DMS53 (cell line): ENCODE results near the gene SPEM3.
"Not testable (repeated sequence)": the region's sequence is repeated elsewhere in the genome, so short reads cannot be mapped to it uniquely, and the experiment has no call there.

Experiments
- DNase-seq: peaks from one replicate; lab custom pipeline; 2025; lab: John Stamatoyannopoulos, UW

Gene SPEM3

DNA sequence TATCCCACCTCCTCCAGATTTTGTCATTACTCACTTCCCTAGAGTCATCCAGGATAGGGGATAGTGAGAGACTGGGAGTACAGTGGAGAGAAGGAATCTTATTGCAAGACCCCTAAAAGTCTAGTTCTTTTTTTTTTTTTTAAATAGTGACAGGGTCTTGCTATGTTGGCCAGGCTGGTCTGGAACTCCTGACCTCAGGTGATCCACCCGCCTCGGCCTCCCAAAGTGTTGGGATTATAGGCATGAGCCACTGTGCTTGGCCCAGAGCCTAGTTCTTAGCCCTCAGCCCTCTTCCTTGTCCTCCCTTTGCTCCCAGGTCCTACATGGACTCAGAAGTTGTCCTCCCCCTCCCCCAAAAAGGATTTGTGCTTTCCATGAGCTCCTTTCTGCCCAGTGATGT is 13.5 kb downstream of the SPEM3 start:
- no peak for DNase-seq

DNA sequence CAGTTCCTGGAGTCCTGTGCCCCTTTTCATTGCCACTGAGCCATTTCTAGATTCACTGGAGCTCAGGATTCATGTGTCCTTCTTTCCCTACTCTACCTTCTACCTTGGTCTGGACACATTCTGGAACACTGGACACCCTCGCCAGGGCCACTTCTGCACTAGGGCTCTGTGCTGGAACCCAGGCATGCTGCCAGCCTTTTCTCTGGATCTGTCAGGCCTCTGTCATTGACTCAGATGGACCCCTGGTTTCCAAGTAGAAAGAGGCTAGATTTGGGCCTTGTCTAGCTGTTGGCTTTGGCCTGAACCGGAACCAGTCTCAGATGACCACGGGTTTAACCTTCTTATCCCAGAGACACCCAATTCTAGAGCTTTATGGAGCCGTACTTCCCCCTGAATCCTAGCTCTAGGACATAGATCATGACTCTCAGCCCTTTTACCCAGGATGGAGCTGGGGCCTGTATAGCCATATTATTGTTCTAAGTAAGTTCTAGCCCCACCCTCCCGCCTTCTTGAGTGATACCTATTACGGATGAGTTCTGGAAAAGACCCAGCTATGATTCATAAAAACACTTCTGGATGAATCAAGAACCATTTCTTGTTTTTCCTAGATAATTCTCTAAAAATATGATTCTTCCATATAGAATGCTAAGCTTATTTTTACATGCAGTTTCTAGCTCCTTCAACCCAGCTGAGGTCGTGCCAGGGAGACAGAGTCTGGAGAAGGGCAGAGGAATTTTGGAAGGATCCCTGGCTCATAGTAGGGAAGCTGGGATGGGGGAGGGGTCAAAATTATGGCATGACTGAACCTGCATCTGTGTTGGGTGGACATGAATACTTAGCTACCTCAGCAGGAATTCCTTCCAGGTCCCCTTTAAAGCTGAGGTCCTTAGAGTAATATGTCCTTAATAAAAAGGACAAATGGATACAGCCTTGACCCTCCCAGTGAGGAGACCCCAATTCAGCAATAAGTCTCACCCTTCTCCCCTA is 15.1 kb downstream of the SPEM3 start:
- DNase-seq = no peak

DNA sequence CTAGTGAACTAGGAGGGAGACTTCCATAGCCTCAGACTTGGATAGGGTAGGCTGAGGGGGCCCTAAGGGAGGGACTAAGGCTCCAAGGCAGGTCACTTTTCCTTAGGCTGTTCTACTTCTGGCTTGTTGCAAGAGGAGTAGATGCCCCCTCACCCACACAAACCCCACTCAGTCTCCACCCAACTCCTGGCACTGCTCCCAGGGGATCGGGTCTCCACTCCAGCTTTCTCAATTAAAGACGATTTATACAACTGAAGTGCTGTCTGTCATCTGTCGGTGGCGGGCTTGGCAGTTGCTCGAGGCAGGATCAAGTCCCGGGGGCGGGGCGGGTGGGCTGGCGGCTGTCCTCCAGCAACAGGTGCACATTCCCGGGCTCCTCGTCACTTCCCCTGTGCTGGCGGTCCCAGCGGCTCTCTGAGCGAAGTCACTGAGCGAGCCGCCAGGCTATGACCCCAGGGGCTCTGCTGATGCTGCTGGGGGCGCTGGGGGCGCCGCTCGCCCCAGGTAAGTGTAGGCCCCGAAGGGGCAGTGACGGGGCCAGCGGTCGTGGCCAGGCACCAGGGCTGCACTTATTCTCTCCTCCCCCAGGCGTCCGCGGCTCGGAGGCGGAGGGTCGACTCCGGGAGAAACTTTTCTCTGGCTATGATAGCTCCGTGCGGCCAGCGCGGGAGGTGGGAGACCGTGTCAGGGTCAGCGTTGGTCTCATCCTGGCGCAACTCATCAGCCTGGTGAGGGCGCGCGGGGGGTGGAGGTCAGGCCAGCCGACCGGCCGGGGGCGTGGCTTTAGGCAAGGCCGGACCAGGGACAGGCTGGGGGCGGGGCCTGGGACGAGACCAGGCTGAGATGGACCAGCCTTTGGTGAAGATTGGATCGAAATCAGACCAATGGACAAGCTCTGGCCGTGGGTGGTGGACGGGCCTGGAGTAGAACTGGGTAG is 16.3 kb downstream of the SPEM3 start, which contains the start of gene CHRNB1:
Gene CHRNB1 (plus strand): TSS at position 380 of the 937 bp plus-strand sequence. CDS start 67 bp downstream, at position 447.
- peak; percentile 92 for DNase-seq

DNA sequence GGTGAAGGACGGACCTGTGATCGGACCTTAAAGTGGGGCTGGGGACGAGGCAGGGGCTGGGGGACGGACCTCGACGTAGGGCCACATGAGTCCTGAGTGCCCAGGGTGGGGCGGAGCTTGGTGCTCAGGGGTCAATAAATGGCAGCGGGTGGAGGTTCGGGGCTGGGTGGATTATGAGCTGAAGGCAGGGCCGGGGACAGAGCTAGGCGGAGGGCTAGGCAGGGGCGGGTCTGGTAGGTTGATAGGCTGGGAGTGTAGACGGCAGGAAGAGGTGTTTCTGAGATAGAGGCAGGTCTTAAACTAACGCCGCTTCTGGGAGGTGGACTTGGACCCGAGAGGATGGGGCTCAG is 16.9 kb downstream of the SPEM3 start:
- DNase-seq = peak; percentile 92

DNA sequence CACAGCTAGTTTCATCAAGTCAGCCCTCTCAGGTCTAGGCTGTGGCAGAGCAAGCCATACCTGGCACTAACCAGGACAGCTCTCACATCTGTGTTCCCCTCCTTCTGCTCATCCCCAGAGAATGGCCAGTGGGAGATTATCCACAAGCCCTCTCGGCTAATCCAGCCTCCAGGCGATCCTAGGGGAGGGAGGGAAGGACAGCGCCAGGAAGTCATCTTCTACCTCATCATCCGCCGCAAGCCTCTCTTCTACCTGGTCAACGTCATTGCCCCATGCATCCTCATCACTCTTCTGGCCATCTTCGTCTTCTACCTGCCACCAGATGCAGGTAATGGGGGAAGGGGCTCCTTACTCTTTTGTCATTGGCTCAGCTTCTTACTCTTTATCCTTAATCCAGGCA is 19.8 kb downstream of the SPEM3 start:
- DNase-seq = no peak

DNA sequence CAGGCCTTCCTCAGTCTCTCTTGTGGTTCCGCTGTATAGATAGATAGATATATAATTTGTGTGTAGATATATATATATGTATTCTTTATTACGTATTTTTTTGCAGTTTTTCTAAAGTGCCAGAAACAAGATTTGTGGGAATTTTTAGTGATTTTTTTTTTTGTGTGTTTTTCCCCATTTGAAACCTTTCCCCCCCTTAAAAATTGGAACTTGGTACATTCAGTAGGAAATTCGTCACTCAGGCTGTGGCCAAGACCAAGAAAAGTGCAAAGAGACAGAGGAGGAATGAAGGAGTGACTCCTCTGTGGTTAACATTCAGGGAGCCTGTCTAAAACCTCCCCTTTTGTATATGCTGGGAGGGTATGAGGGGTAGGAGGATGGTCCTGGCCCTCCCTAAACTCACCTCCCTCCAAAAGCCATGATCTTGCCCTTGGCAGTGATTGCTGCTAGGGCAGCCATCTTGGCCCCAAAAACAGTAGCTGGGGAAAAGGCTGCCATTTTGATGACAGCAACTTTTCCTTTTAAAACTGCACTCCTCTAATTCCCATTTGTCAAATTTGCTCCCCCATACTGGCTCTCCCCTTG is 31.4 kb downstream of the SPEM3 start:
- DNase-seq = no peak

DNA sequence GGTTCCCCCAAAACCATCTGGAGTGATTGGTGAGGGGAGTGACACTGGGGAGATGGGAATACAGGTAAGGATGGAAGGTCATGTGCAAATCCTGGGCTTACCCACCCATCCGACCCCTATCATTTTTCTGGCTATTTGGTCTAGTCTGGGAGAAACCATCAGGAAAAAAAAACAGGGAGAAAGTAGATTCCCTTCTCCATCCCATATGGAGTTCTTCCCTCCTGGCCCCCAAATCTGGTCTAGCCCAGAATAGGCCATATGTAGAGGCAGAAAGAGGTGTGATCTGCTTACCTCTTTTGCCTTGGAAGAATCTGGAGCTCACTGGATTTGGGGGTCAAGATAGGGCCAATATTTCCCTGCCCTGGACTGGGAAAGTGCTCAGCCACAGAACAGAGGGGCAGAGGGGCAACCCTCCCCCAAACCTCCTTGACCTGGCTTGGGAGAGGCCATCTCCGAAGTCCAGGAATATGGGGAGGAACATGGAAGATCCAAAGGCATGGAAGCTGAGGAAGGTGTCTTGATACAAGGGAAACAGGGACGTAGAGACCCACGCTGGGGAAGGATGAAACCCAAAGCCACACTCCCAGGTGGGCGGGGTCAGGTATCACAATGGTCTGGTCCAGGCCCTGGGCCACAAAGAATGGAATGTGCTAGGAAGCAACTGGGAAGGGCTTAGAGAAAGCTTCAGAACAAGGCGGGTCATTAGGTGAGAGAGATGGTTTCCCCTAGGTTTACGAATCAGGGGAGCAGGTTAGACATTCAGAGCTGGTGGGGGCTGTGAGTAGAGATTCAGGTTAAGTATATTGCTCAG is 32.4 kb downstream of the SPEM3 start:
- no peak for DNase-seq

DNA sequence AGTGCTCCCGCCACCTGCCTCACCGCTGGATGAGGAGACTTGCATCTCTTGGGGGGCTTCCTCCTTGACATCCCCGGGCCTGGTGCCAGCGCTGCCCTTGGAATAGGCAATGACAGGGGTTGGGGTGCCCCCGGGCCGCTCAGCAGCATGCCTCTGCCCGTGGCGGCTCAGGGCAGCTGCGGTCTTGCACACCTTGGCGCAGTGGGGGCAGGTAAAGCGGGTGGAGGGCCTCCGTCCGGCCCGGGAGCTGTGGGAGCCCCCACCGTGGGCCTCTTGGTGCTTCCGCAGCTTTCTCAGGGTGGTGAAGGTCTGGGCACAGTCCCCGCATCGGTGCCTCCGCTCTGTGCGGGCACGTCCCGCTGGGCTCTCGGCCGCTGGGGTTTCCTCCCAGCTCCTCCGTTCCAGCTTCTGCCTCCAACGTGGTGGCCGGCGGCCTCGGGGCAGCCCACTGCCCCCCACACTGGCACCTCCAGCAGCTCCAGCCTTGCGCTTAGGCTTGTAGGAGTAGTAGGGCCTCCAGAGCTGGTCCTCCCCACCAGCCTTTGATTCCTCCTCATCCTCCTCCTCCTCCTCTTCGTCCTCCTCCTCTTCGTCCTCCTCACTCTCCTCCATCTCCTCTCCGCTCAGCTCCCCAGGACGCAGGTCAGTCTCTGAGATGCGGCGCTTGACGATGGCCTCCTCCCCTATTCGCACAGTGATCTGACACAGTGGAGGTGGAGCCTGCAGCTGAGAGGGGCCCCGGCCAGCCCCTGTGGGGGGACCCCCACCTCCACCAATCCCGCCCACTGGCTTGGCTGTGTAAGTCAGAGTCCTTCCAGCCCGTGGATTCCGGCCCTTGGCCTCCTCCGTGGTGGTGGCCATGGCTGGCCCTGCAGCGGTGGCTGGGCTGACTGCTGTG is 34.1 kb downstream of the SPEM3 start:
- DNase-seq = no peak

DNA sequence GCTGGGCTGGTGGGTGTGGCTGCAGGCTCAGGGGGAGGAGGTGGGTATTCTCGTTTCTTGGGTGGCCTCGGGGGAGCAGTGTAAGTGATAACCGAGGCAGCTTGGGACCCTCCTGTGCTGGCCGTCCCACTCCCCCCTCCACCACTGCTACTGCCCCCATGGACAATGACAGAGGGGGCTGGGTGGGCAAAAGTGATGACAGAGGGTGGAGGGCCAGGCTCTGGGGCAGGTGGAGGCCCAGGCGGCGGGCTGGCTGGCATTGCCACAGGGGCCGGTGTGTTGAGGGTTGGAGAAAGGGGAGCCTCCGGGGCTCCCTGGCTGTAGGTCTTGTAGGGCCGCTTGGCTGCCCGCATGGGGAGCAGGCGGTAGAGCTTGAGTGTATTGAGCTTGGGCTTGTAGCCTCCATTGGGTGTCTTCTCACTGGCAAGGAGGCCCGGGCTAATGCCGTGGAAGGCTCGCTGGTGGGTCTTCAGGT is 34.8 kb downstream of the SPEM3 start:
- no peak for DNase-seq

DNA sequence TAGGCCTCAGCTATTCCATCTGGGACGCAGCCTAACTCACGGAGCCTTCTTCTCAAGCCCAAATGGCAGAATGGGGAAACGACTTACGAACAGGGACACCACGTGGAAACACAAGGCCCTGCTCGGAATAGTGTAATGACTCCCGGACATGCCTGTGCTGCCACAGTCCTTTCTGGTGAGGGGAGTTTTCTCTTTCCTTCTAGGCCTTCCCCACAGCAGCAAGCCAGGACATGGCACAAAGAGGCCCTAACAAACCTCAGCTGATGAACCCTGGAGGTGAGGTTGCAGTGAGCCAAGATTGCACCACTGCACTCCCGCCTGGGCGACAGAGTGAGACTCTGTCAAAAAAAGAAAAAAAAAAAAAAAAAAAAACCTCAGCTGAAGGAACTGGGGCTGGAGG is 35.4 kb downstream of the SPEM3 start:
- no peak for DNase-seq

DNA sequence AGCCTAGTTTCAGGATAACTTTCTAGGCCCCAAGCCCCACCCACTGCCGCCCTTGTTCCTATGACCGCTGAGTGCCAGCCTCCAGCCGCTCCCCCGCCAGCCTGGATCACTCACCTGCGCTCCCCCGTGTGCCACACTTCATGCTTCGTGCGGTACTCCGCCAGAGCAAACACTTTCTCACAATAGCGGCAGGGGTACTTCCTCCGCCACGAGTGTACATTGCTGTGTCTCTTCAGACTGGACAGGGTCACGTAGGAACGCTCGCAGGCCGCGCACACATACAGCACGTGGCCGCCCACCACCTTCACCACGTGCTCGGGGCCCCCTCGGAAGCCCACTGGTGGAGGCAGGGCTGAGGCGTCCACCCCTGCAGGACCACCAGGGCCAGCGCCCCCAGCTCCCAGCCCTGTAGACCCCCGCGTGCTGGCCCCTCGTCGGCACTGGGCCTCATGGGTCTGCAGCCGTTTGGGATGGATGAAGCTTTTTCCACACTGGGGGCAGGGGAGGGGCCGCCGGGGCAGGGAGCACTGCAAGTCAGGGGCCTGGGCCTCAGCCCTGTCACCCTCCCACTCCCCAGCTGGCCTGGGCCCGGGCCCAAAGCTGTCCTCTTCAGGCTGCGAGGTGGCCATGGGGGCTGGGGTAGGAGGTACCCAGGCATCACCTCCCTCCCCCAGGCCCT is 37.1 kb downstream of the SPEM3 start:
- peak; percentile 56 for DNase-seq

DNA sequence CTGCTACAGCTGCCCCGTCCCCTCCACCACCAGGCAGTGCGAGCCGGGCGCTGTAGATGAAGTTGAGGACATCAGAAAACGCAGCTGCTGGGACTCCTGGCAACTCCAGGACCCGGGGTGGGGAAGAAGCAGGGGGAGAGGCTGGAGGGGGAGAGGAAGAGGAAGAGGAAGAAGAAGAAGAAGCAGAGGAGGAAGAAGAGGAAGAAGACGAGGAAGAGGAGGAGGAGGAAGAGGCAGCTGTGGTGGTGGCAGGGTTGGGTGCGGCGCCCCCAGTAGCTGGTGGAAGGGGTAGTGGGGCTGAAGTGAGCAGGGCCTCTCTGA is 37.6 kb downstream of the SPEM3 start:
- DNase-seq = no peak

DNA sequence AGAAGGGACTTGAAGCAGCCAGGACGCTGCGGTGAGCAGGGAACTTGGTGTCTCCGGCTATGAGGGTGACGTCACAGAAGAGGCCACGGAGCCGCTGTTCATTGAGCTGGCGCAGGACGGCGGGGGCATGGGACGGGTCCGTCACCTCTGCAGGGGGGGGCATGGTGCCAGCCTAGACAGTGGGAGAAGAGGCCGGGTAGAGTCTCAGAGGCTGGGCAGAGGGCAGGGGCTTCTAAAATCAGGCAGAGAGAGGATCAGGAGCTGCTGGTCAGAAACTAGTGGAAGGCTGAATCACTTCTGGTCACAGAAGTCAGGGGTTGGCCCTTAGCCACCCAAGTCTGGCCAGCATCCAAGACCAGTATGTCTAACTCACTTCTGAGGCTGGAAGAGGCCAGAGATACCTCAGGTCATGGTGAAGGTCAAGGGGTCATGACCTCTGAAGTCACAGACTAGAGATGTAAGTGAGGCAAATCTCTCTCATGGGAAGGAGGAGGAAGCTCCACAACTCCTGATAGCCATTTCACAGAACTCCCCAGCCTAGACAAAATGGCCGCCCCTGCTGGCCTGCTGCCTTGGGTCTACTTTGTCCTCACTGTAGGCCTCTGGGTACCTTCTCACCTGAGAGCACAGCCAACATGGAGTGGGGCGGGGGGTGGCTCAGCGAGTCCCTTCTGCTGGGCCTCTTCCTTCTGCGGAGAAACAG is 38.1 kb downstream of the SPEM3 start:
- DNase-seq = peak; percentile 49

DNA sequence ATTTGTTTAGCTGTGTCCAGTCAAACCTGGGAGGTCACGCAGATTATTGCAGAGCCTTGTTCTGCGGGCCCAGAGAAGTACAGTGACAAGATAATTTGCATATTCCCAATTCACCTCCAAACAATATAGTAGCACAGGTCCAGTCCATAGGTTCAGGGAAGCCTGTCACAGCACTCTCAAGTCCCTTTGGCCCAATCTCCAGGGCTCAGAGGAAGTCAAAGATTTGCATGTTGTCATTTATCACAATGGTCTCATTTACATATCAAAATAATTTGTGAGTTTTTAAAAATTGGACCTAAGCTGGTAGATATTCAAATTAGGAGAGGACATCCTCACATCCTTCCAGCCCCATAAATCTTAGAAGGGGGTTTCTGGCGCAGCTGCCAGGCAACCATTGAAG is 38.8 kb downstream of the SPEM3 start:
- DNase-seq = no peak

DNA sequence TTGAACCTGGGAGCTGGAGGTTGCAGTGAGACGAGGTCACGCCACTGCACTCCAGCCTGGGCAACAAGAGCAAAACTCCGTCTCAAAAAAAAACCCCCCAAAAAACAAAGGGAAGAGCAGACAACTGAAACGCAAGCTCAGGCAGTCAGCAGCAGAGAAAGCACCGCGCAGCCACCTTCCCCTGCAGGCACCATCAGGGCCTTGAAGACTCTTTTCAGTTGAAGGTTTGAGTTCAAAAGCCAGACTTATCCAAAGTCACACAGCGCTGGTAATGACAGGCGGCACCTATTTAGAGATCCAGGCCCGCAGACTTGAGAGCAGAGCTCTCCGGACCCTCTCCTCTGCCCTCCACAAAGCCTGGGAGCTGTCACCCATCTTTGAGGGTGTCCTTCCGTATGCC is 39.6 kb downstream of the SPEM3 start:
- DNase-seq = no peak

DNA sequence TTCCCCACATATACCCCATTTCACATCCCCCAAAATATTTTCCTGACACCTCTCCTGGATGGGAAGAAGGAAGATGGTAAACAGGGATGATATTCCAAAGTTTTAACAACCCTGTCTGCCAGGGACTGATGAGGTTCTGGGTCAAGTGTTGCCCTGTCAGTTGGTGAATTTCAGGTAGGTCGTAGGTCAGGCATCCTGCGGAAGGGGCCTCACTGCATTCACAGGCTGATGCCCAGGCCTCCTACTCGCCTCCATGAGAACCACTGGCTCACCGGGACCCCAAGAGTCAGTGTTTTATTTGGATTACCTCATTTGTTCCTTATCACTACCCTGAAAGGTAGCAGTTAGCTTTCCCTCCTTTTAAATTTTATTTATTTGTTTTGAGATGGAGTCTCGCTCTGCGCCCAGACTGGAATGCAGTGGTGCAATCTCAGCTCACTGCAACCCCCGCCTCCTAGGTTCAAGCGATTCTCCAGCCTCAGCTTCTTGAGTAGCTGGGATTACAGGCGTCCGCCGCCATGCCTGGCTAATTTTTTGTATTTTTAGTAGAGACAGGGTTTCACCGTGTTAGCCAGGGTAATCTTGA is 40.2 kb downstream of the SPEM3 start:
- no peak for DNase-seq

DNA sequence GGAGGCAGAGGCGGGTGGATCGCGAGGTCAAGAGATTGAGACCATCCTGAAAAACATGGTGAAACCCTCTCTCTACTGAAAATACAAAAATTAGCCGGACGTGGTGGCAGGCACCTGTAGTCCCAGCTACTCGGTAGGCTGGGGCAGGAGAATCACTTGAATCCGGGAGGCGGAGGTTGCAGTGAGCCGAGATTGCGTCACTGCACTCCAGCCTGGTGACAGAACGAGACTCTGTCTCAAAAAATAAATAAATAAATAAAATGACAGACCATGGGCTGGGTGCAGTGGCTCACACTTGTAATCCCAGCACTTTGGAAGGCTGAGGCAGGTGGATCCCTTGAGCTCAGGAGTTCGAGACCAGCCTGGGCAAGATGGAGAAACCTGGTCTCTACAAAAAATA is 41.2 kb downstream of the SPEM3 start:
- not testable (repeated sequence) for DNase-seq

DNA sequence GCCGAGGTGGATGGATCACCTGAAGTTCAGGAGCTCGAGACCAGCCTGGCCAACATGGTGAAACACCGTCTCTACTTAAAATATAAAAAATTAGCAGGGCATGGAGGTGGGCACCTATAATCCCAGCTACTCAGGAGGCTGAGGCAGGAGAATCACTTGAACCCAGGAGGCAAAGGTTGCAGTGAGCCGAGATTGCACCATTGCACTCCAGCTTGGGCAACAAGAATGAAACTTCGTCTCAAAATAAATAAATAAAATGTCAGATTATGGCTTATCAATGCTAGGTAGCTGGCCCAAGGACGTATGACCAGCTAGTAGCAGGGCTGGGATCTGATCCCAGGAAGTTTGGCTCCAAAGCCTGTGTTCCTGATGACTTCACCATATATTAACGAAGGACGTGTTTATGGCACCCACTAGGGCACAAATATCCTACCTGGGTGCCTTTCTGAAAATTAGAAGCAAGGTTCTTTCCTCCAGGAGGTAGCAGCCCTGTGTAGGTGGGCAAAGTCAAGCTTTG is 41.9 kb downstream of the SPEM3 start:
- DNase-seq = not testable (repeated sequence)

DNA sequence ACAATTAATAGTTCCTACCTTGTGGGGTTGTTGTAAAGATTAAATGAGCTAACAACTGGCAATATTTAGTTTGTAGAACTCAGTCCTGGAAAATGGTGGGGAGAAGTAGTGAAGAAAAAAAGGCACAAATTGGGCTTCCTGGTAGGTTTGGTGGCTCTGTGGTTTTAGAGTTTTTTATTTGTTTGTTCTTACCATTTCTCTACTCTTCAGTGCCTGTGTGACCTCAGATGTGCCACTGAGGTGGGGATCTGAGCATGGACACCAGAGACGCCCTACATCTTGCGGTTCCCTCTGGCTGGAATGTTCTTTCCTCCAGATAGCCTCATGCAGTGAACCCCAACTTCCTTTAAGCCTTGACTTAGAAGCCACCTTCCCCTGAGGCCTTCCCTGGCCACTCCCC is 43.1 kb downstream of the SPEM3 start:
- DNase-seq = no peak
